A549 (cell line): ENCODE measurements around the gene SETD7. TPM values are rescaled to one million over a fixed set of nuclear protein-coding genes. Genes with fewer than 3 reads are reported as not detected.

Source experiments
- ATAC-seq, 2 experiments: fragments of 200-7000 bp in 1 of 2; fragments of >200 bp in 1 of 2; cut with Nextera tagmentation in 1 of 2; cut with Tn5 transposase in 1 of 2; 3 replicates each; pipeline versions ENCODE4 v1.8.0 to v1.9.1; 2018 to 2020; ENCODE audit warnings: mild to moderate bottlenecking in 1 of 2, moderate library complexity in 1 of 2
- CTCF ChIA-PET: fragments of 300-600 bp; sonication (Branson Sonifier 250); formaldehyde crosslinking; extraction: SDS; loops from one replicate; lab custom pipeline; 2021; ENCODE audit warnings: antibody characterized with exemption, inconsistent platforms; lab: Yijun Ruan, JAX
- POLR2A ChIA-PET: fragments of 350-600 bp; formaldehyde crosslinking; extraction: SDS; loops from one replicate; lab custom pipeline; 2021; ENCODE audit warnings: antibody characterized with exemption, inconsistent platforms; lab: Yijun Ruan, JAX
- DNase-seq, 2 experiments: peaks; one replicate each; pipeline versions ENCODE4 v3.0.0 to v3.0.0-alpha.2; 2011 to 2016; ENCODE audit warnings: low read depth in 1 of 2, low spot score in 1 of 2
- FAIRE-seq: peaks from 2 replicates; lab custom pipeline; 2011; peaks lifted over from hg19 to GRCh38; lab: Jason Lieb, UNC
- H3K27ac ChIP-seq, 2 experiments: fragments of >200 bp; sonication (Bioruptor Twin); formaldehyde crosslinking; 3 replicates each; pipeline ENCODE4 v1.5.1; 2016 to 2017
- H3K4me1 ChIP-seq: fragments of >200 bp; sonication (Bioruptor Twin); formaldehyde crosslinking; 3 replicates; pipeline ENCODE4 v1.6.1; 2016
- H3K4me2 ChIP-seq: fragments of >200 bp; sonication (Bioruptor Twin); formaldehyde crosslinking; 3 replicates; pipeline ENCODE4 v1.6.1; 2016
- H3K4me3 ChIP-seq: fragments of >200 bp; sonication (Bioruptor Twin); formaldehyde crosslinking; 3 replicates; pipeline ENCODE4 v1.5.1; 2016
- H3K9me3 ChIP-seq: fragments of >200 bp; sonication (Bioruptor Twin); formaldehyde crosslinking; 3 replicates; pipeline ENCODE4 v1.6.1; 2016
- ATOH8 ChIP-seq: fragments of 250-450 bp; sonication (Bioruptor Pico); IDR thresholded peaks from 2 replicates; pipeline ENCODE4 v1.5.0; 2020; ENCODE audit warnings: low read depth, mild to moderate bottlenecking, moderate library complexity
- BCL3 ChIP-seq: fragments of >200 bp; sonication (Bioruptor Twin); formaldehyde crosslinking; IDR thresholded peaks from 3 replicates; pipeline ENCODE4 v1.6.1; 2016
- CBX8 ChIP-seq: fragments of 200-600 bp; sonication (generic); IDR thresholded peaks from 2 replicates; pipeline ENCODE4 v1.6.1; 2016
- CEBPB ChIP-seq, 2 experiments: fragments of >200 bp in 1 of 2; sonication (Bioruptor Twin) in 1 of 2; formaldehyde crosslinking in 1 of 2; IDR thresholded peaks; 2 replicates each; pipeline ENCODE4 v1.6.1; 2012 to 2016
- CTCF ChIP-seq: fragments of >200 bp; sonication (Bioruptor Twin); formaldehyde crosslinking; IDR thresholded peaks from 3 replicates; pipeline ENCODE4 v1.5.1; 2016
- ELK1 ChIP-seq: fragments of 150-350 bp; IDR thresholded peaks from 2 replicates; pipeline ENCODE4 v1.6.1; 2014; ENCODE audit warnings: low read depth, mild to moderate bottlenecking, low read length
- ESRRA ChIP-seq: fragments of 150-350 bp; IDR thresholded peaks from 2 replicates; pipeline ENCODE4 v1.6.1; 2014; ENCODE audit warnings: mild to moderate bottlenecking, low read length, borderline replicate concordance
- FOSL2 ChIP-seq, 2 experiments: fragments of 450-650 bp in 1 of 2; fragments of >200 bp in 1 of 2; sonication (Bioruptor Twin) in 1 of 2; formaldehyde crosslinking; IDR thresholded peaks; 2 replicates each; pipeline versions ENCODE4 v1.5.0 to v1.6.1; 2016 to 2020; ENCODE audit warnings: mild to moderate bottlenecking in 1 of 2, moderate library complexity in 1 of 2
- FOXS1 ChIP-seq: fragments of 250-450 bp; sonication (Bioruptor Pico); IDR thresholded peaks from 2 replicates; pipeline ENCODE4 v1.5.0; 2020; ENCODE audit warnings: mild to moderate bottlenecking, moderate library complexity
- HOXA7 ChIP-seq: fragments of 250-450 bp; sonication (Bioruptor Pico); IDR thresholded peaks from 2 replicates; pipeline ENCODE4 v1.5.0; 2020; ENCODE audit warnings: mild to moderate bottlenecking, moderate library complexity
- HOXB13 ChIP-seq: fragments of 250-450 bp; sonication (Bioruptor Pico); IDR thresholded peaks from 2 replicates; pipeline ENCODE4 v1.5.0; 2020; ENCODE audit warnings: low read depth, mild to moderate bottlenecking, moderate library complexity
- HOXB5 ChIP-seq: fragments of 250-450 bp; sonication (Bioruptor Pico); IDR thresholded peaks from 2 replicates; pipeline ENCODE4 v1.5.0; 2020; ENCODE audit warnings: mild to moderate bottlenecking, moderate library complexity
- JUNB ChIP-seq: fragments of >200 bp; sonication (Bioruptor Twin); formaldehyde crosslinking; IDR thresholded peaks from 2 replicates; pipeline ENCODE4 v1.6.1; 2016
- KDM5A ChIP-seq: fragments of 200-600 bp; sonication (generic); IDR thresholded peaks from 2 replicates; pipeline ENCODE4 v1.6.1; 2016; ENCODE audit warnings: antibody characterized with exemption, mild to moderate bottlenecking
- MAFK ChIP-seq: fragments of 450-650 bp; IDR thresholded peaks from 2 replicates; pipeline ENCODE4 v1.6.1; 2014; ENCODE audit not compliant: partially characterized antibody
- MAX ChIP-seq: IDR thresholded peaks from 2 replicates; pipeline ENCODE4 v1.6.1; 2012
- PBX3 ChIP-seq: IDR thresholded peaks from 2 replicates; pipeline ENCODE4 v1.6.1; 2012
- POLR2A ChIP-seq: IDR thresholded peaks from 2 replicates; pipeline ENCODE4 v1.6.1; 2012; ENCODE audit warnings: mild to moderate bottlenecking, low read length
- RAD21 ChIP-seq, 2 experiments: fragments of >200 bp in 1 of 2; sonication (Bioruptor Twin) in 1 of 2; formaldehyde crosslinking in 1 of 2; IDR thresholded peaks in 1 of 2; conservative IDR thresholded peaks in 1 of 2; 2 replicates in 1 of 2; 3 replicates in 1 of 2; pipeline ENCODE4 v1.6.1; 2012 to 2018; ENCODE audit warnings: inconsistent platforms in 1 of 2
- RARB ChIP-seq: fragments of 250-450 bp; sonication (Bioruptor Pico); IDR thresholded peaks from 2 replicates; pipeline ENCODE4 v1.8.0; 2021; ENCODE audit warnings: mild to moderate bottlenecking, moderate library complexity
- REST ChIP-seq: fragments of 200-600 bp; sonication (generic); IDR thresholded peaks from 2 replicates; pipeline ENCODE4 v1.6.1; 2016; ENCODE audit warnings: antibody characterized with exemption, mild to moderate bottlenecking, moderate library complexity
- SMC3 ChIP-seq: fragments of >200 bp; sonication (Bioruptor Twin); formaldehyde crosslinking; IDR thresholded peaks from 3 replicates; pipeline ENCODE4 v1.6.1; 2018; ENCODE audit warnings: inconsistent platforms
- TP53 ChIP-seq: fragments of 250-450 bp; sonication (Bioruptor Pico); IDR thresholded peaks from 2 replicates; pipeline ENCODE4 v1.5.0; 2021; ENCODE audit warnings: mild to moderate bottlenecking, moderate library complexity
- ZFP36 ChIP-seq: fragments of 450-650 bp; IDR thresholded peaks from 2 replicates; pipeline ENCODE4 v1.6.1; 2014; ENCODE audit warnings: borderline replicate concordance; ENCODE audit not compliant: partially characterized antibody
- WGBS: methylation state at CpG from one replicate; pipeline ENCODE4 v1.1.6; 2017; ENCODE audit errors: missing lambda C conversion rate; 5-methylcytosine and 5-hydroxymethylcytosine counted together
- polyA plus RNA-seq, 4 experiments: library from polyadenylated mRNA; depleted of rRNA in 3 of 4; stranded (reverse); fragments of >200 nt; fragmentation: RNase III in 1 of 4; extraction: RNeasy Plus Mini Kit Qiagen cat#74134 plus additional on column Dnase treatment in 1 of 4; gene quantifications; 2 replicates in 3 of 4; 3 replicates in 1 of 4; pipeline ENCODE4 v1.2.3, GENCODE V29; 2011 to 2017

Gene SETD7
- polyA plus RNA-seq, 2 of the 4 experiments (the other 2 are of a cell fraction) = 30.6 to 39.1 TPM

GRCh38 chr4:139576219-139576618, 20.2 kb upstream of the SETD7 start:
- ChIA-PET CTCF (interaction anchor here (1.2 kb wide), 1 partner anchor 27 kb away, joined by 7 read pairs; no protein-coding TSS in a partner anchor), POLR2A (no interaction called here)
- DNase-seq (no peak), ATAC-seq (no peak), FAIRE-seq (no peak)
- TF ChIP-seq RARB (CRISPR knock-in tag) = no peak
- TF ChIP-seq TP53 = no peak
- no peak for TF ChIP-seq FOSL2 (IDR thresholded peaks at IDR 0.05)
- TF ChIP-seq FOSL2 (CRISPR knock-in tag; IDR thresholded peaks at IDR 0.05) = no peak
- TF ChIP-seq HOXA7 (CRISPR knock-in tag) = no peak
- no peak for TF ChIP-seq REST
- no peak for TF ChIP-seq SMC3
- TF ChIP-seq CEBPB (IDR thresholded peaks at IDR 0.05) = no peak
- TF ChIP-seq FOXS1 = no peak
- TF ChIP-seq PBX3 = no peak
- no peak for TF ChIP-seq HOXB13 (CRISPR knock-in tag)
- TF ChIP-seq RAD21 (conservative IDR thresholded peaks at IDR 0.05 in 1 of 2, IDR thresholded peaks at IDR 0.05 in 1 of 2) = no peak
- TF ChIP-seq ELK1 = no peak
- no peak for TF ChIP-seq ZFP36
- TF ChIP-seq ESRRA = no peak
- no peak for TF ChIP-seq POLR2A
- no peak for TF ChIP-seq JUNB
- no peak for TF ChIP-seq CTCF
- TF ChIP-seq KDM5A = no peak
- TF ChIP-seq ATOH8 = no peak
- Histone ChIP-seq H3K9me3 (no peaks in the 10 kb centered on the region), H3K4me2 (no peak overlapping the region), H3K4me1 (no peaks in the 10 kb centered on the region), H3K4me3 (no peak overlapping the region), H3K27ac (no peak overlapping the region)
- 91% methylated on average over 5 of the region's 5 CpGs for WGBS

GRCh38 chr4:139575072-139575471, 19.1 kb upstream of the SETD7 start:
- CTCF ChIA-PET = interaction anchor here (0.9 kb wide), 1 partner anchor 28 kb away, joined by 4 read pairs; no protein-coding TSS in a partner anchor
- 88% methylated on average over 5 of the region's 5 CpGs for WGBS
- TF ChIP-seq CTCF (no peak), CBX8 (no peak), BCL3 (no peak), MAX (no peak), HOXB5 (CRISPR knock-in tag) (no peak), MAFK (no peak)

More at GRCh38 chr4:139575072-139575471, 19.1 kb upstream of the SETD7 start:
- no peak for DNase-seq
- POLR2A ChIA-PET = no interaction called here
- ATAC-seq = no peak
- Histone ChIP-seq H3K4me1 (no peaks in the 10 kb centered on the region), H3K27ac (no peak overlapping the region), H3K4me2 (no peak overlapping the region), H3K4me3 (no peak overlapping the region), H3K9me3 (no peaks in the 10 kb centered on the region)
- no peak for FAIRE-seq
